GM21737 (cell line): ENCODE data around the gene RNF212.

Source experiments
- ATAC-seq: cut with Tn5 transposase; IDR thresholded peaks from one replicate; pipeline ENCODE4 v1.9.1; 2021; ENCODE audit warnings: mild to moderate bottlenecking, moderate library complexity; ENCODE audit not compliant: unreplicated experiment

Gene RNF212

GRCh38 chr4:1038948-1039492 lies 74.3 kb downstream of the RNF212 start:
- ATAC-seq: no peak

GRCh38 chr4:1036976-1037810 lies 76.2 kb downstream of the RNF212 start:
- no peak for ATAC-seq

GRCh38 chr4:1036095-1036494 lies 77.3 kb downstream of the RNF212 start:
- ATAC-seq: no peak

- no peak for ATAC-seq
These were observed 77.9 kb downstream of the RNF212 start for GRCh38 chr4:1035510-1035909.

- ATAC-seq: no peak
These were observed 79.4 kb downstream of the RNF212 start for GRCh38 chr4:1033840-1034551.

GRCh38 chr4:1032861-1033260 lies 80.5 kb downstream of the RNF212 start:
- ATAC-seq: no peak

- ATAC-seq: no peak
These were observed 81.2 kb downstream of the RNF212 start for GRCh38 chr4:1031956-1032795.

- no peak for ATAC-seq
These were observed 82.0 kb downstream of the RNF212 start for GRCh38 chr4:1031346-1031745.

GRCh38 chr4:1030559-1030958 lies 82.8 kb downstream of the RNF212 start:
- no peak for ATAC-seq

- ATAC-seq: no peak
These were observed 83.3 kb downstream of the RNF212 start for GRCh38 chr4:1030031-1030430.

GRCh38 chr4:1029529-1029928 lies 83.8 kb downstream of the RNF212 start:
- ATAC-seq: no peak

- no peak for ATAC-seq
These were observed 84.7 kb downstream of the RNF212 start for GRCh38 chr4:1028574-1029220.

GRCh38 chr4:1027915-1028238 lies 85.5 kb downstream of the RNF212 start:
- no peak for ATAC-seq

- ATAC-seq: no peak
These were observed 86.0 kb downstream of the RNF212 start for GRCh38 chr4:1027219-1027914.

GRCh38 chr4:1026115-1026514 lies 87.2 kb downstream of the RNF212 start:
- peak; percentile 50 for ATAC-seq

- ATAC-seq: no peak
These were observed 88.3 kb downstream of the RNF212 start for GRCh38 chr4:1024882-1025545.

GRCh38 chr4:1023895-1024740 lies 89.2 kb downstream of the RNF212 start:
- no peak for ATAC-seq

GRCh38 chr4:1023075-1023640 lies 90.2 kb downstream of the RNF212 start:
- ATAC-seq: no peak

GRCh38 chr4:1022739-1023066 lies 90.7 kb downstream of the RNF212 start:
- no peak for ATAC-seq
